ENCODE results near the gene TPBG.

The TPBG gene

GRCh38 chr6:82370788-82371187 lies 7.2 kb downstream of the TPBG start:
- DNase-seq = no peak
- Histone ChIP-seq H3K27ac (no peak overlapping the region), H3K4me1 (peaks cover 0 to 2% (median under 1%) of the 10 kb centered on the region in 4 donors), H3K36me3 (no peaks in the 10 kb centered on the region), H3K27me3 (no peaks in the 10 kb centered on the region), H3K4me3 (no peak overlapping the region), H3K9me3 (no peaks in the 10 kb centered on the region)
- TF ChIP-seq CTCF (IDR thresholded peaks at IDR 0.05) = no peak
- intact Hi-C loops (cut with DNase I; ENCODE audit: low total_unique reads) = no loop called here

- DNase-seq = no peak
- no peak overlapping the region for H3K4me3 ChIP-seq
- H3K36me3 ChIP-seq = no peaks in the 10 kb centered on the region
- H3K27ac ChIP-seq = no peak overlapping the region
- no peak for TF ChIP-seq CTCF (IDR thresholded peaks at IDR 0.05)
- H3K27me3 ChIP-seq = no peaks in the 10 kb centered on the region
- H3K4me1 ChIP-seq = no peaks in the 10 kb centered on the region
- intact Hi-C loops (cut with DNase I; ENCODE audit: low total_unique reads) = no loop called here
- no peaks in the 10 kb centered on the region for H3K9me3 ChIP-seq
Measured at GRCh38 chr6:82371799-82372546, 8.4 kb downstream of the TPBG start.

GRCh38 chr6:82372656-82373055 lies 9.0 kb downstream of the TPBG start:
- no peaks in the 10 kb centered on the region for H3K9me3 ChIP-seq

GRCh38 chr6:82374516-82374915 lies 10.9 kb downstream of the TPBG start:
- H3K9me3 ChIP-seq = no peaks in the 10 kb centered on the region
- intact Hi-C loops (cut with DNase I; ENCODE audit: low total_unique reads) = no loop called here
- H3K4me3 ChIP-seq = no peak overlapping the region
- no peak for DNase-seq
- H3K4me1 ChIP-seq = no peaks in the 10 kb centered on the region
- TF ChIP-seq CTCF (IDR thresholded peaks at IDR 0.05) = no peak
- no peaks in the 10 kb centered on the region for H3K36me3 ChIP-seq
- H3K27me3 ChIP-seq = no peaks in the 10 kb centered on the region
- H3K27ac ChIP-seq = no peak overlapping the region

More at GRCh38 chr6:82372656-82373055, 9.0 kb downstream of the TPBG start:
- no peaks in the 10 kb centered on the region for H3K36me3 ChIP-seq
- H3K27me3 ChIP-seq = no peaks in the 10 kb centered on the region
- DNase-seq = no peak
- no peaks in the 10 kb centered on the region for H3K4me1 ChIP-seq
- no peak overlapping the region for H3K27ac ChIP-seq
- H3K4me3 ChIP-seq = no peak overlapping the region
- intact Hi-C loops (cut with DNase I; ENCODE audit: low total_unique reads) = no loop called here
- TF ChIP-seq CTCF (IDR thresholded peaks at IDR 0.05) = no peak

GRCh38 chr6:82376636-82377035 lies 13.0 kb downstream of the TPBG start:
- H3K36me3 ChIP-seq = no peaks in the 10 kb centered on the region
- H3K27me3 ChIP-seq = no peaks in the 10 kb centered on the region
- DNase-seq = no peak
- no peak overlapping the region for H3K4me3 ChIP-seq
- no peak for TF ChIP-seq CTCF (IDR thresholded peaks at IDR 0.05)
- H3K4me1 ChIP-seq = no peaks in the 10 kb centered on the region
- H3K27ac ChIP-seq = no peak overlapping the region
- intact Hi-C loops (cut with DNase I; ENCODE audit: low total_unique reads) = no loop called here
- H3K9me3 ChIP-seq = no peaks in the 10 kb centered on the region
